DND-41 (cell line): ENCODE data around the gene A4GNT.

Experiments used
- CTCF ChIP-seq: IDR thresholded peaks from 2 replicates; pipeline ENCODE4 v1.5.1; 2012; ENCODE audit warnings: borderline replicate concordance, low read length, moderate library complexity, mild to moderate bottlenecking; ENCODE audit not compliant: poor library complexity, severe bottlenecking; ENCODE audit errors: extremely low read depth
- EZH2 ChIP-seq: IDR thresholded peaks from 3 replicates; pipeline ENCODE4 v1.6.1; 2012; ENCODE audit warnings: borderline replicate concordance, low read depth, mild to moderate bottlenecking, moderate library complexity, low read length, inconsistent platforms; ENCODE audit not compliant: severe bottlenecking

- no peak for TF ChIP-seq EZH2
- no peak for TF ChIP-seq CTCF
These were observed 7.5 kb upstream of the A4GNT start for GRCh38 chr3:138139691-138140090.
